GM06990 (cell line): Measurements from ENCODE around the gene EGFL8.

Experiments used
- DNase-seq: peaks from one replicate; pipeline ENCODE4 v3.0.0-alpha.2; 2011; ENCODE audit not compliant: insufficient read length; ENCODE audit errors: extremely low read depth
- H3K27me3 ChIP-seq: replicated peaks from 2 replicates; pipeline ENCODE4 v1.6.0; 2011; ENCODE audit warnings: low read length; ENCODE audit not compliant: control insufficient read depth, insufficient read depth
- H3K36me3 ChIP-seq: 2 replicates; pipeline ENCODE4 v1.5.1; 2011; ENCODE audit warnings: low read length; ENCODE audit not compliant: control insufficient read depth, insufficient read depth
- H3K4me3 ChIP-seq: replicated peaks from 2 replicates; pipeline ENCODE4 v1.5.1; 2011; ENCODE audit warnings: low read depth, mild to moderate bottlenecking, control low read depth, low read length
- CTCF ChIP-seq: IDR thresholded peaks from 2 replicates; pipeline ENCODE4 v1.5.1; 2011; ENCODE audit warnings: low read length, control low read depth, mild to moderate bottlenecking, inconsistent platforms; ENCODE audit not compliant: insufficient read depth, poor library complexity, severe bottlenecking

EGFL8 gene

GRCh38 chr6:32151181-32151862 is 13.1 kb upstream of the EGFL8 start:
- Histone ChIP-seq H3K36me3 (no peaks in the 10 kb centered on the region), H3K27me3 (peaks cover 1% of the 10 kb centered on the region), H3K4me3 (no peak overlapping the region)
- no peak for TF ChIP-seq CTCF
- DNase-seq = no peak

DNA sequence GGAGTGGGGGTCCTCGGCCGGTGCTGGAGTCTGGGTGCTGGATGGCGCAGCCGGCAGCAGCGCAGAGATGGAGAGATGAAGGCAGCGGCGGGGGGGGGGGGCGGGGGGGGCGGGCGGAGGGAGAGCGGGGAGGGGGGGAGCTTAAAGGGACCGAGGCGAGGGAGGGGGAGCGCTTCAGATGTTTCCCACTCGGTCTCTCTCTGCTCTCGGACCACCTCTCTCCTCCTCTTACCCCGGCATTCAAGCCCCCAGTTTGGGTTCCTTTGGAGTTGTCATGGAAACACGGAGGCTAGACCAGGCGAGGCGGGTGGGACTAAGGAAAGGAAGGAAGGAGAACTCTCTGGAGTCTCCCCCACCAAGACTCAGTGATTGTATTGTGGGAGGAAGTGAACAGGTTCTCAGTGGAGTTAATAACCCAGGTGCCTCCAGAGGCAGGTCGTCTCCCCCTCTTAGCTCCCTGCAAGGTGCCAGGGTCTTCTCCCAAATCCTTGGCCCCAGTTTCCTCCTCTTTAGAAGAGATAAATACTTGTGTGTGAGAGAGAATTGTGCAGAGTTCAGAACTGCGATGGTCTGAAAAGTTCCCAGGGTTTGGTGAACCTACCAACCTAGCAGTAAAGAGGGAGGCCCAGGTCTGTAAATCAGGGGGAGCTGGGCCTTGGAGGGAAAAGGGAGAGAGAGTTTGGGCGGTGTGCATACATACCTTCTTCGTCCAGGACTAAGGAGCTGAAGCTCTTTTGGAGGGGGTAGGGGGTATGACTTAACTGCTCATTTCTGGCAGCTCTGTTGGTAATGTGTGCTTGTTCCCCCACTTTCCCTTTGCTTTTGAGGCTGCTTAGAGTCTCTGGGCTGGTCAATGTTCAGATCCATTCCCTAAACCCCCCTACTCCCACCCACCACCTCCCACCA is 12.3 kb upstream of the EGFL8 start, which contains the start of gene PRRT1:
PRRT1 (minus strand) TSS at position 77 of the 906 bp plus-strand sequence. CDS start 112 bp downstream, outside the sequence.
- DNase-seq = no peak
- Histone ChIP-seq H3K27me3 (peaks cover 1% of the 10 kb centered on the region), H3K36me3 (no peaks in the 10 kb centered on the region), H3K4me3 (no peak within 1 kb of the TSS)
- no peak for TF ChIP-seq CTCF

- H3K4me3 ChIP-seq = no peak overlapping the region
- DNase-seq = no peak
- TF ChIP-seq CTCF = no peak
- no peaks in the 10 kb centered on the region for H3K36me3 ChIP-seq
- H3K27me3 ChIP-seq = peaks cover 1% of the 10 kb centered on the region
These were observed 11.4 kb upstream of the EGFL8 start for GRCh38 chr6:32152769-32153563.

GRCh38 chr6:32153564-32154513 is 10.6 kb upstream of the EGFL8 start, which contains the start of gene PPT2:
PPT2 (plus strand) TSS chr6:32154141; CDS start chr6:32154595, 454 bp downstream.
- no peak for TF ChIP-seq CTCF
- H3K36me3 ChIP-seq = no peaks in the 10 kb centered on the region
- peaks cover 1% of the 10 kb centered on the region for H3K27me3 ChIP-seq
- peak within 1 kb of the TSS; percentile 60 for H3K4me3 ChIP-seq
- peak; percentile 71 for DNase-seq
